Right lung (tissue), 10 donors: Measurements from ENCODE around the gene ADAP2. TPM values are rescaled to one million over a fixed set of nuclear protein-coding genes. Genes with fewer than 3 reads are reported as not detected.
"Not testable (repeated sequence)": the region's sequence is repeated elsewhere in the genome, so short reads cannot be mapped to it uniquely, and the experiment has no call there.

Source experiments
- DNase-seq, 2 donors: peaks; one replicate each; pipeline ENCODE4 v3.0.0-alpha.2; 2013
- long read RNA-seq, 8 donors: transcript quantifications; one replicate each; lab custom pipeline, GENCODE V29; 2026
- polyA plus RNA-seq, 5 donors: library from polyadenylated mRNA; unstranded; fragments of 120-200 nt; gene quantifications; one replicate each; pipeline versions ENCODE4 v1.2.1 to v1.2.3, GENCODE V29; 2013; ENCODE audit warnings: inconsistent platforms in 1 of 5, low replicate concordance in 1 of 5; ENCODE audit not compliant: insufficient read length in 5 of 5, insufficient read depth in 1 of 5

The ADAP2 gene
- polyA plus RNA-seq = 1 to 10 TPM; 4.5 to 5.6 (median 5.2) TPM
- long read RNA-seq, donor 1 = 0 reads
- long read RNA-seq, donor 2, partial matches to known transcripts = 0 of 2 reads
- long read RNA-seq, donor 2, other reads (novel, unspliced or antisense) = 0 of 2 reads
- long read RNA-seq, donor 3 = 0 reads
- long read RNA-seq, donor 4 = 0 reads
- long read RNA-seq, donor 5 = 0 reads
- long read RNA-seq, donor 6, partial matches to known transcripts = 0 of 1 reads
- long read RNA-seq, donor 6, other reads (novel, unspliced or antisense) = 0 of 1 reads
- long read RNA-seq, donor 7, partial matches to known transcripts = 0 of 1 reads
- long read RNA-seq, donor 7, other reads (novel, unspliced or antisense) = 0 of 1 reads
- long read RNA-seq, donor 8 = 0 reads

GRCh38 chr17:30921544-30922196 lies at the start of gene ADAP2:
TSS of gene ADAP2 (plus strand) at chr17:30921945. CDS start at chr17:30922015, 70 bp downstream.
- DNase-seq = no peak

- no peak for DNase-seq
These were observed 35.6 kb upstream of the ADAP2 start for GRCh38 chr17:30886187-30886586.

GRCh38 chr17:30894236-30894635 lies 27.5 kb upstream of the ADAP2 start:
- DNase-seq = no peak

GRCh38 chr17:30897311-30897710 lies 24.4 kb upstream of the ADAP2 start:
- DNase-seq = no peak

GRCh38 chr17:30905742-30906100 lies 16.0 kb upstream of the ADAP2 start:
- no peak for DNase-seq

GRCh38 chr17:30906101-30906911 lies 15.4 kb upstream of the ADAP2 start, which contains the start of gene TEFM:
TSS of gene TEFM (minus strand) at chr17:30906238. CDS start at chr17:30906198, 40 bp downstream.
- peak; percentile 87 to 88 for DNase-seq

GRCh38 chr17:30908717-30909420 lies 12.9 kb upstream of the ADAP2 start:
- DNase-seq = no peak

- not testable (repeated sequence) for DNase-seq
These were observed 11.6 kb upstream of the ADAP2 start for GRCh38 chr17:30910151-30910550.

GRCh38 chr17:30913955-30914354 lies 7.8 kb upstream of the ADAP2 start:
- DNase-seq = no peak

- DNase-seq = no peak
These were observed 5.7 kb upstream of the ADAP2 start for GRCh38 chr17:30915833-30916611.

GRCh38 chr17:30917050-30917449 lies 4.7 kb upstream of the ADAP2 start:
- DNase-seq = no peak

- no peak for DNase-seq
These were observed 1.5 kb upstream of the ADAP2 start for GRCh38 chr17:30920282-30920681.

GRCh38 chr17:30920683-30921543 lies 832 bp upstream of the ADAP2 start:
- DNase-seq = no peak

GRCh38 chr17:30922235-30923030 lies 688 bp downstream of the ADAP2 start:
- no peak for DNase-seq

GRCh38 chr17:30924341-30924740 lies 2.6 kb downstream of the ADAP2 start:
- no peak for DNase-seq

GRCh38 chr17:30926516-30926915 lies 4.8 kb downstream of the ADAP2 start:
- no peak for DNase-seq

- DNase-seq = no peak
These were observed 6.0 kb downstream of the ADAP2 start for GRCh38 chr17:30927756-30928155.

- no peak for DNase-seq
These were observed 6.8 kb downstream of the ADAP2 start for GRCh38 chr17:30928584-30928983.

- no peak for DNase-seq
These were observed 7.4 kb downstream of the ADAP2 start for GRCh38 chr17:30929081-30929633.
